Lower leg skin (tissue), 4 donors: ENCODE data around the gene SRCIN1. TPM values are rescaled to one million over a fixed set of nuclear protein-coding genes. Genes with fewer than 3 reads are reported as not detected.

Experiments used
- total RNA-seq, 4 donors: library from RNA; depleted of rRNA; stranded (reverse); fragments of >200 nt; gene quantifications; one replicate each; pipeline ENCODE4 v1.1.0, GENCODE V29; 2016

SRCIN1 gene
- total RNA-seq, 4 donors from 2014 or later = 12.0 to 20.2 (median 15.6) TPM

Other genes with a start within 250 kb of the SRCIN1 start
- 100 to 1,000 TPM; 127 to 201 (median 149) TPM for gene ARHGAP23, start 177.5 kb downstream of the SRCIN1 start, total RNA-seq
- gene EPOP, start 69.0 kb upstream of the SRCIN1 start, total RNA-seq = 1 to 10 TPM; 1.8 to 8.7 (median 3.3) TPM
- 10 to 100 TPM; 46.1 to 85.0 (median 54.0) TPM for gene MLLT6, start 99.3 kb upstream of the SRCIN1 start, total RNA-seq
- 1 to 10 TPM; 3.7 to 7.8 (median 5.4) TPM for gene CISD3, start 124.4 kb upstream of the SRCIN1 start, total RNA-seq
- gene PCGF2, start 142.4 kb upstream of the SRCIN1 start, total RNA-seq = 10 to 100 TPM in 1 of 4 donors, 1 to 10 TPM in 3; 7.5 to 11.4 (median 8.6) TPM
- gene PSMB3, start 146.8 kb upstream of the SRCIN1 start, total RNA-seq = 100 to 1,000 TPM; 115 to 149 (median 139) TPM
- gene PIP4K2B, start 193.6 kb upstream of the SRCIN1 start, total RNA-seq = 10 to 100 TPM; 19.5 to 45.4 (median 33.6) TPM
- gene CWC25, start 219.4 kb upstream of the SRCIN1 start, total RNA-seq = 10 to 100 TPM; 24.2 to 49.8 (median 33.3) TPM
- gene RPL23, start 247.8 kb upstream of the SRCIN1 start, total RNA-seq = 1,000 to 10,000 TPM; 1,475 to 2,290 (median 1,639) TPM